GM23338 (cell line): Measurements from ENCODE around the gene LYSMD4.

Source experiments
- CREB1 ChIP-seq: fragments of 250-450 bp; sonication (Bioruptor Pico); IDR thresholded peaks from 2 replicates; pipeline ENCODE4 v1.5.0; 2020; ENCODE audit warnings: low read depth, mild to moderate bottlenecking, moderate library complexity
- EZH2 ChIP-seq: fragments of 200-600 bp; sonication (generic); IDR thresholded peaks from one replicate; pipeline ENCODE4 v1.8.0; 2017; ENCODE audit warnings: antibody characterized with exemption, mild to moderate bottlenecking, low read depth; ENCODE audit not compliant: unreplicated experiment
- EZH2phosphoT487 ChIP-seq: fragments of 200-600 bp; sonication (generic); IDR thresholded peaks from one replicate; pipeline ENCODE4 v1.8.1; 2018; ENCODE audit warnings: antibody characterized with exemption; ENCODE audit not compliant: unreplicated experiment
- JUNB ChIP-seq: IDR thresholded peaks from one replicate; pipeline ENCODE4 v1.6.1; 2016; ENCODE audit warnings: antibody characterized with exemption; ENCODE audit not compliant: unreplicated experiment
- POLR2AphosphoS5 ChIP-seq: IDR thresholded peaks from 2 replicates; pipeline ENCODE4 v1.6.1; 2016; ENCODE audit warnings: antibody characterized with exemption, low read depth
- ZNF114 ChIP-seq: fragments of 250-450 bp; sonication (Bioruptor Pico); IDR thresholded peaks from 2 replicates; pipeline ENCODE4 v1.5.0; 2020; ENCODE audit warnings: mild to moderate bottlenecking, moderate library complexity
- ZNF331 ChIP-seq: fragments of 250-450 bp; sonication (Bioruptor Pico); IDR thresholded peaks from 2 replicates; pipeline ENCODE4 v1.5.0; 2020; ENCODE audit warnings: low read depth, mild to moderate bottlenecking, moderate library complexity
- TF ChIP-seq, protein P1 (sequence below), 2 experiments: fragments of 200-600 bp in 1 of 2; sonication (generic) in 1 of 2; conservative IDR thresholded peaks; 2 replicates each; pipeline versions ENCODE4 v1.5.1 to v1.6.1; 2016 to 2017; ENCODE audit warnings: antibody characterized with exemption in 2 of 2, low read depth in 2 of 2, mild to moderate bottlenecking in 2 of 2, moderate library complexity in 1 of 2
- TF ChIP-seq, protein P2 (sequence below): IDR thresholded peaks from one replicate; pipeline ENCODE4 v1.6.1; 2018; ENCODE audit warnings: antibody characterized with exemption; ENCODE audit not compliant: unreplicated experiment
- TF ChIP-seq, protein P3 (sequence below): IDR thresholded peaks from 2 replicates; pipeline ENCODE4 v1.6.1; 2016; ENCODE audit warnings: antibody characterized with exemption
- TF ChIP-seq, protein P4 (sequence below): fragments of 250-450 bp; sonication (Bioruptor Pico); IDR thresholded peaks from 2 replicates; pipeline ENCODE4 v1.5.0; 2020; ENCODE audit warnings: mild to moderate bottlenecking, moderate library complexity

DNA sequence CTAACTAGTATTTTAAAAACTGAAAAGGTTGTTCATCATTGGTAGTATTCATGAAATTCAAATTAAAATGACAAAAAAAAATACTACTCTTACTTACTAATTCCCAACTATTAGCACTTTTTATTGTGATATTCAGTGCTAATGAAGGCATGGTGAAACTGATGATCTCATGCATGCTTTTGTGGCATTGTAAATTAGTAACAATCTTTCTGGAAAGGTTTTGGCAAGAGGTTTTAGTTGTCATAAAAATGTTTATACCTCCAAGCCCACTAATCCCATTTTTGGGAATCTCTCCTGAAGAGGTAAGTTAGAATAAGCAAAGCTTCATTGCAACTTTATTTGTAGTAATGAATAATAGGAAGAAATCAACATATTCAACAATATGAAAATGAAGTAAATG, 53.0 kb downstream of the LYSMD4 start:
- TF ChIP-seq EZH2 (no peak), POLR2AphosphoS5 (no peak), ZNF114 (no peak), EZH2phosphoT487 (no peak), ZNF331 (CRISPR knock-in tag) (no peak), JUNB (no peak), CREB1 (CRISPR knock-in tag) (no peak)
- TF ChIP-seq, protein P1, sequence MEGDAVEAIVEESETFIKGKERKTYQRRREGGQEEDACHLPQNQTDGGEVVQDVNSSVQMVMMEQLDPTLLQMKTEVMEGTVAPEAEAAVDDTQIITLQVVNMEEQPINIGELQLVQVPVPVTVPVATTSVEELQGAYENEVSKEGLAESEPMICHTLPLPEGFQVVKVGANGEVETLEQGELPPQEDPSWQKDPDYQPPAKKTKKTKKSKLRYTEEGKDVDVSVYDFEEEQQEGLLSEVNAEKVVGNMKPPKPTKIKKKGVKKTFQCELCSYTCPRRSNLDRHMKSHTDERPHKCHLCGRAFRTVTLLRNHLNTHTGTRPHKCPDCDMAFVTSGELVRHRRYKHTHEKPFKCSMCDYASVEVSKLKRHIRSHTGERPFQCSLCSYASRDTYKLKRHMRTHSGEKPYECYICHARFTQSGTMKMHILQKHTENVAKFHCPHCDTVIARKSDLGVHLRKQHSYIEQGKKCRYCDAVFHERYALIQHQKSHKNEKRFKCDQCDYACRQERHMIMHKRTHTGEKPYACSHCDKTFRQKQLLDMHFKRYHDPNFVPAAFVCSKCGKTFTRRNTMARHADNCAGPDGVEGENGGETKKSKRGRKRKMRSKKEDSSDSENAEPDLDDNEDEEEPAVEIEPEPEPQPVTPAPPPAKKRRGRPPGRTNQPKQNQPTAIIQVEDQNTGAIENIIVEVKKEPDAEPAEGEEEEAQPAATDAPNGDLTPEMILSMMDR (conservative IDR thresholded peaks at IDR 0.05; ENCODE audit: low read depth in 2 of 2) = no peak
- TF ChIP-seq, protein P2, sequence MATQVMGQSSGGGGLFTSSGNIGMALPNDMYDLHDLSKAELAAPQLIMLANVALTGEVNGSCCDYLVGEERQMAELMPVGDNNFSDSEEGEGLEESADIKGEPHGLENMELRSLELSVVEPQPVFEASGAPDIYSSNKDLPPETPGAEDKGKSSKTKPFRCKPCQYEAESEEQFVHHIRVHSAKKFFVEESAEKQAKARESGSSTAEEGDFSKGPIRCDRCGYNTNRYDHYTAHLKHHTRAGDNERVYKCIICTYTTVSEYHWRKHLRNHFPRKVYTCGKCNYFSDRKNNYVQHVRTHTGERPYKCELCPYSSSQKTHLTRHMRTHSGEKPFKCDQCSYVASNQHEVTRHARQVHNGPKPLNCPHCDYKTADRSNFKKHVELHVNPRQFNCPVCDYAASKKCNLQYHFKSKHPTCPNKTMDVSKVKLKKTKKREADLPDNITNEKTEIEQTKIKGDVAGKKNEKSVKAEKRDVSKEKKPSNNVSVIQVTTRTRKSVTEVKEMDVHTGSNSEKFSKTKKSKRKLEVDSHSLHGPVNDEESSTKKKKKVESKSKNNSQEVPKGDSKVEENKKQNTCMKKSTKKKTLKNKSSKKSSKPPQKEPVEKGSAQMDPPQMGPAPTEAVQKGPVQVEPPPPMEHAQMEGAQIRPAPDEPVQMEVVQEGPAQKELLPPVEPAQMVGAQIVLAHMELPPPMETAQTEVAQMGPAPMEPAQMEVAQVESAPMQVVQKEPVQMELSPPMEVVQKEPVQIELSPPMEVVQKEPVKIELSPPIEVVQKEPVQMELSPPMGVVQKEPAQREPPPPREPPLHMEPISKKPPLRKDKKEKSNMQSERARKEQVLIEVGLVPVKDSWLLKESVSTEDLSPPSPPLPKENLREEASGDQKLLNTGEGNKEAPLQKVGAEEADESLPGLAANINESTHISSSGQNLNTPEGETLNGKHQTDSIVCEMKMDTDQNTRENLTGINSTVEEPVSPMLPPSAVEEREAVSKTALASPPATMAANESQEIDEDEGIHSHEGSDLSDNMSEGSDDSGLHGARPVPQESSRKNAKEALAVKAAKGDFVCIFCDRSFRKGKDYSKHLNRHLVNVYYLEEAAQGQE = no peak
- TF ChIP-seq, protein P3, sequence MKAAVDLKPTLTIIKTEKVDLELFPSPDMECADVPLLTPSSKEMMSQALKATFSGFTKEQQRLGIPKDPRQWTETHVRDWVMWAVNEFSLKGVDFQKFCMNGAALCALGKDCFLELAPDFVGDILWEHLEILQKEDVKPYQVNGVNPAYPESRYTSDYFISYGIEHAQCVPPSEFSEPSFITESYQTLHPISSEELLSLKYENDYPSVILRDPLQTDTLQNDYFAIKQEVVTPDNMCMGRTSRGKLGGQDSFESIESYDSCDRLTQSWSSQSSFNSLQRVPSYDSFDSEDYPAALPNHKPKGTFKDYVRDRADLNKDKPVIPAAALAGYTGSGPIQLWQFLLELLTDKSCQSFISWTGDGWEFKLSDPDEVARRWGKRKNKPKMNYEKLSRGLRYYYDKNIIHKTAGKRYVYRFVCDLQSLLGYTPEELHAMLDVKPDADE = no peak
- TF ChIP-seq, protein P4, sequence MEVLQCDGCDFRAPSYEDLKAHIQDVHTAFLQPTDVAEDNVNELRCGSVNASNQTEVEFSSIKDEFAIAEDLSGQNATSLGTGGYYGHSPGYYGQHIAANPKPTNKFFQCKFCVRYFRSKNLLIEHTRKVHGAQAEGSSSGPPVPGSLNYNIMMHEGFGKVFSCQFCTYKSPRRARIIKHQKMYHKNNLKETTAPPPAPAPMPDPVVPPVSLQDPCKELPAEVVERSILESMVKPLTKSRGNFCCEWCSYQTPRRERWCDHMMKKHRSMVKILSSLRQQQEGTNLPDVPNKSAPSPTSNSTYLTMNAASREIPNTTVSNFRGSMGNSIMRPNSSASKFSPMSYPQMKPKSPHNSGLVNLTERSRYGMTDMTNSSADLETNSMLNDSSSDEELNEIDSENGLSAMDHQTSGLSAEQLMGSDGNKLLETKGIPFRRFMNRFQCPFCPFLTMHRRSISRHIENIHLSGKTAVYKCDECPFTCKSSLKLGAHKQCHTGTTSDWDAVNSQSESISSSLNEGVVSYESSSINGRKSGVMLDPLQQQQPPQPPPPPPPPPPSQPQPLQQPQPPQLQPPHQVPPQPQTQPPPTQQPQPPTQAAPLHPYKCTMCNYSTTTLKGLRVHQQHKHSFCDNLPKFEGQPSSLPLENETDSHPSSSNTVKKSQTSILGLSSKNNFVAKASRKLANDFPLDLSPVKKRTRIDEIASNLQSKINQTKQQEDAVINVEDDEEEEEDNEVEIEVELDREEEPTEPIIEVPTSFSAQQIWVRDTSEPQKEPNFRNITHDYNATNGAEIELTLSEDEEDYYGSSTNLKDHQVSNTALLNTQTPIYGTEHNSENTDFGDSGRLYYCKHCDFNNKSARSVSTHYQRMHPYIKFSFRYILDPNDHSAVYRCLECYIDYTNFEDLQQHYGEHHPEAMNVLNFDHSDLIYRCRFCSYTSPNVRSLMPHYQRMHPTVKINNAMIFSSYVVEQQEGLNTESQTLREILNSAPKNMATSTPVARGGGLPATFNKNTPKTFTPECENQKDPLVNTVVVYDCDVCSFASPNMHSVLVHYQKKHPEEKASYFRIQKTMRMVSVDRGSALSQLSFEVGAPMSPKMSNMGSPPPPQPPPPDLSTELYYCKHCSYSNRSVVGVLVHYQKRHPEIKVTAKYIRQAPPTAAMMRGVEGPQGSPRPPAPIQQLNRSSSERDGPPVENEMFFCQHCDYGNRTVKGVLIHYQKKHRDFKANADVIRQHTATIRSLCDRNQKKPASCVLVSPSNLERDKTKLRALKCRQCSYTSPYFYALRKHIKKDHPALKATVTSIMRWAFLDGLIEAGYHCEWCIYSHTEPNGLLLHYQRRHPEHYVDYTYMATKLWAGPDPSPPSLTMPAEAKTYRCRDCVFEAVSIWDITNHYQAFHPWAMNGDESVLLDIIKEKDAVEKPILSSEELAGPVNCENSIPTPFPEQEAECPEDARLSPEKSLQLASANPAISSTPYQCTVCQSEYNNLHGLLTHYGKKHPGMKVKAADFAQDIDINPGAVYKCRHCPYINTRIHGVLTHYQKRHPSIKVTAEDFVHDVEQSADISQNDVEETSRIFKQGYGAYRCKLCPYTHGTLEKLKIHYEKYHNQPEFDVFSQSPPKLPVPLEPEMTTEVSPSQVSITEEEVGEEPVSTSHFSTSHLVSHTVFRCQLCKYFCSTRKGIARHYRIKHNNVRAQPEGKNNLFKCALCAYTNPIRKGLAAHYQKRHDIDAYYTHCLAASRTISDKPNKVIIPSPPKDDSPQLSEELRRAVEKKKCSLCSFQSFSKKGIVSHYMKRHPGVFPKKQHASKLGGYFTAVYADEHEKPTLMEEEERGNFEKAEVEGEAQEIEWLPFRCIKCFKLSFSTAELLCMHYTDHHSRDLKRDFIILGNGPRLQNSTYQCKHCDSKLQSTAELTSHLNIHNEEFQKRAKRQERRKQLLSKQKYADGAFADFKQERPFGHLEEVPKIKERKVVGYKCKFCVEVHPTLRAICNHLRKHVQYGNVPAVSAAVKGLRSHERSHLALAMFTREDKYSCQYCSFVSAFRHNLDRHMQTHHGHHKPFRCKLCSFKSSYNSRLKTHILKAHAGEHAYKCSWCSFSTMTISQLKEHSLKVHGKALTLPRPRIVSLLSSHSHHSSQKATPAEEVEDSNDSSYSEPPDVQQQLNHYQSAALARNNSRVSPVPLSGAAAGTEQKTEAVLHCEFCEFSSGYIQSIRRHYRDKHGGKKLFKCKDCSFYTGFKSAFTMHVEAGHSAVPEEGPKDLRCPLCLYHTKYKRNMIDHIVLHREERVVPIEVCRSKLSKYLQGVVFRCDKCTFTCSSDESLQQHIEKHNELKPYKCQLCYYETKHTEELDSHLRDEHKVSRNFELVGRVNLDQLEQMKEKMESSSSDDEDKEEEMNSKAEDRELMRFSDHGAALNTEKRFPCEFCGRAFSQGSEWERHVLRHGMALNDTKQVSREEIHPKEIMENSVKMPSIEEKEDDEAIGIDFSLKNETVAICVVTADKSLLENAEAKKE (CRISPR knock-in tag) = no peak
